GM19455 (cell line): Measurements from ENCODE around the gene PIK3C3.
A peak's percentile ranks its signal among the peaks of the same experiment; 100 is the strongest.

Experiments
- ATAC-seq: cut with Tn5 transposase; IDR thresholded peaks from one replicate; pipeline ENCODE4 v1.9.1; 2021; ENCODE audit not compliant: unreplicated experiment

PIK3C3 gene

DNA sequence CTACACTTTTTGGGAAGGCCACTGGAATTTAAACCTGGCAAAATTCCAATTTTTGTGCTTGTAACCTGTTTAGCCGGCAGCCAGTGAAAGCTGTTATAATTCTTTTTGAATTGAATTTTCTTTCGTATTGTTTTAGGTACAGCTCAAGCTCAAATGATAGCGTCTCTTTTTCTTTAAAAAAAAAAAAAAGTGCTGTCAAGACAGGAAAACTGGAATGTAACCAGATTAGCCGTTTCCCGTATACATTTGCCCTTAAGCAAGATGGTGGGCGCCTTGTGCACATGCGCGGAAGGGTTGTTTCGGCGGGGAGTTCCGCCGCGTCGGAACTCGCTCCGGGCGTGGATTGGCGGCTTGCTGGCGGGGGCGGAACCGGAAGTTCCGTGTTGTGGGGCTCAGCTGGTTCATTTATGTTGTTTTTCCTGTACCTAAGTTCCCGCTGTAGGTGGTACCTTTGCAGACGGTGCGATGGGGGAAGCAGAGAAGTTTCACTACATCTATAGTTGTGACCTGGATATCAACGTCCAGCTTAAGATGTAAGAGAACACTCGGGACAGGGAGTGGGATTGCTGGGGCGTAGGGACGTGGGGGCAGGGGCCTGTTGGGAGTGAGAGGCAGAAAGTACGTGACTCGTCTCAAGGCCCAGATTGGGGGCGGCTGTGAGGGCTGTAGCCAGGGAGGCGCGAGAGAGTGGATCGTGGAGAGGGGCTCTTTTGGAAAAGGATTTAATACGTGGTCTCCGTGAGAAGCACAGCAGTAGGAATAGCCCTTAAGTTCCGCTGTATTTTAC, at the start of gene PIK3C3:
PIK3C3 (plus strand) TSS at position 408 of the 787 bp plus-strand sequence; CDS start at position 466, 58 bp downstream.
- ATAC-seq, result peak; percentile 98

DNA sequence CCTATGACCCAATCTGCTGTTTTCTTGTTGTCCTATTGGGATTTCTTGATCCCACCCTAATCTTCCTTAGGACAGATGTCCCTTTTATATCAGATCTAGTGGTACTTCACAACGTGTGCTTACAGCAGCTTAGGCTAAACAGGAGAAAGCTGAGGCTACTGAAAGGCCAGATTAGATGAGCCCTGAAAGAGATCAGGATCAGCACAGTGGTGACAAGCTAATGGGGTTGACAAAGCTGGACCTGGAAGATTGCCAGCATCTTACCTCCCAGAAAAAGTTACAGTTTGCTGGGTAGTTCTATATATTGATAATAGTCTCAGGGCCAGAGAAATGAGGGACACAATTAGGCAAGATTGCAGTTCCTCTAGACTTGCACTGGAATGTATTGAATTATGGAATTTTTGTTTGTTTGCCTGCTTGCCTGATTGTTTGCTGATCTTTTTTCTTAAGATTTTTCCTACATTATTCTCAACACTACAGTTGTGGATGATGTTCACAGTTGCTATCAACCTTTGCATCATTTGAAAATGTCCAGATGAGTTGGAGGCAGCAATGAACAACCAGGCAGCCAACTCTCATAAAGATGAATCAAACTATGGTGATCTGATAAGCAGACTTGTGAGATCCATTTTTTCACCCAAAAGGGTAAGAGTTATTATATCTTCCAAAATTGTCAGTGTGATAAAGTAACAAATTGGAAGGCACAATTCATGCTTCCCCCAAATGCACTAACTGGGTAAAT, 49.1 kb upstream of the PIK3C3 start:
- ATAC-seq, result no peak

DNA sequence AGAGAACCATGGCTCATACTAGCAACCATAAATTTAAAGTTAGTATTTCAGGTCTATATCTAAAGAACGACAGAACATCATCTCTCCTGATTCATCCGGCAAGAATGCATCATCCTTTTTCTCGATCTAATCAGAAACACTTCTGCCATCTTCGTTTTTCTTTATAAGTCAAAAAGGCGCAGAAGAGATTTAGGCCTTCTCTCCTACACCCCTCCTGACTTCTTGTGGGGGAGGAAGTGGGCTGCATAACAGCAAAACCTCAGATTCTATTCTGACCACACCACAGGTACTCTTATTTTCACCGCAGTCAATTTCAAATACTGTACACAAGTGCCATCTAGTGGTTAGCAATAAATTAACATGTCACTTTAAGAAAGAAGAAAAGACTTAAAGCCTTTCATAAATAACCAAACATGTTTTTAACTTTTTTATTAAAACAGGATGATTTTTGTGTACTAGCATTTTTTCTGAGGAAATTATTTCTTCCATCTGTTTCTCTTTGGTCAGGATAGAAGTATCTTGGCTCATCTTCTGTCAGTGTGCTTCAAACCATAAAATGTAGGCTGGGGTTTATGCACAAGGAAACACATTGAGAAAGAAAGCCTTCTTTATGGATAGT, 48.4 kb upstream of the PIK3C3 start:
- peak; percentile 95 for ATAC-seq

GRCh38 chr18:41917181-41917580, 37.9 kb upstream of the PIK3C3 start:
- no peak for ATAC-seq

GRCh38 chr18:41921770-41922169, 33.3 kb upstream of the PIK3C3 start:
- ATAC-seq, result no peak

DNA sequence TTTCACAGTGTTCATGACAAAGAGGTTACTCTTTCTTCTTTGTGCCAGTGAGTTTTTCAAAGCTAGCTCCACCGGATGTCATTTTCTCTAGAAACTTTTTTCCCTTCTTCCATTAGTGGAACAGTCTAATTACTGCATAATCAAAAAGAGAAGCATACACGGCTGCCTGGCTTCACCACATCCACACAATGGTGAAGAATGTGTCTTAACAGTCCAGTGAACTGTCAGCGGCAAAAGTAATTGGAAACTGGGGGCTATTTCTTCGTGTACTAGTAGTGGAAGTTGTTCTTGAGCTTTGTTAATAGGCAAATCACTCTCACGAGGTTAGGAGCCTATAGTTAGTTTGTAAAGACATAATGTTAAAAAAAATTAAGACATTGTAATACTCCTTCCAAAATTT, 32.9 kb upstream of the PIK3C3 start:
- no peak for ATAC-seq

GRCh38 chr18:41922841-41923240, 32.2 kb upstream of the PIK3C3 start:
- ATAC-seq, result no peak

DNA sequence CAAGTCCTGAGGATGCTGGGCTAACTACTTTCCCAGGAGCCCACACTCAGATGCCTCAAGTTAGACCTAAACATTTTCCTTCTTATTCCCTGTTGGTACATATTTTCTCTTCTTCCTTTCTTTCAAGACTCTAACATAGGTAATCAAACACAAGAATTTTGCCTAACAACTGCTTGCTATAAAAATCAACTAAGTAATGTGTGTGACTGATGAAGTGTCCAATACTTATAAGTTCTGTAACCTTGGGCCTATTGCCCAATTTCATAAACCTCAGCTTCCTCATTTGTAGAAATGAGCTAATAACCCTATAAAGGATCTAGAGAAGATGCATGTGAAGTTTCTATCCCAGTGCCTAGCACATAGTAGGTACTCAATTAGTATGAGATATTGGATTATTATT, 31.6 kb upstream of the PIK3C3 start:
- no peak for ATAC-seq

DNA sequence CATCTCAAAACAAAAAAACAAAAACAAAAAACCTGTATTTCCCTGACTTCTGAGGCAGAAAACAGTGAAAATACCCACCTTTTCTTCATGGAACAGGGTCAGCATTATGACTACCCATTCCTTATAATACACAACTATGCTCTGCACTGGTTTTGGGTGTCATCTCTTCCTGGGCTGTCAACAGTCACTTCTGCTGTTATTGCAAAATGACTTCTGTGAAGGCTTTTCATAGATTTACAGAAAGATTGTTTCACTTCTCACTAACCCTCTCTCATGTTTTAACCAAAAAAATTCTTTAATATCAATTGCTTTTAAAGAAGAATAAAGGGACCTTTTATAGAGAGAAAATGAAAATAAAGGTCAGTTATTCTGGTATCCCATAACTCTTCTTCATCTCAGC, 26.5 kb upstream of the PIK3C3 start:
- no peak for ATAC-seq

- no peak for ATAC-seq
These were observed 22.1 kb upstream of the PIK3C3 start for GRCh38 chr18:41932899-41933298.

DNA sequence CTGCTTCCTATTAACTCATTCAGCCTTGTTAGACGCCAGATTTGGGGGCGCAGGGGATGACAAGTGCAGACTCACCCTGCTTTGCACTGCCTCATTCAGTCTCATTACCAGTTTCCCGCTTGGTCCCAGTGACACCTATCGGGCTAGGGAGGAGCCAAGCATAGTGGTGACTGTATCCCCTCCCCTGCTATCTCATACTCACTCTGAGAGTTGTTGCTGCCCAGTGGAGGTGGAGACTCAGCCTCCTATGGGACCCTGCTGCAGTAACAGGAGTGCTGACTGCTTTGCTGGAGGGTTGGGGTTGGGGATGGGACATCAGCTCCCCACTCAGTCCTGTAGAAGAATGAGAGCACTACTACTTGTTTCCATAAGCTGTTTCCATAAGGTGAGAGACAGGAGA, 21.3 kb upstream of the PIK3C3 start:
- ATAC-seq, result no peak

GRCh38 chr18:41936471-41937134, 18.4 kb upstream of the PIK3C3 start:
- ATAC-seq, result no peak

DNA sequence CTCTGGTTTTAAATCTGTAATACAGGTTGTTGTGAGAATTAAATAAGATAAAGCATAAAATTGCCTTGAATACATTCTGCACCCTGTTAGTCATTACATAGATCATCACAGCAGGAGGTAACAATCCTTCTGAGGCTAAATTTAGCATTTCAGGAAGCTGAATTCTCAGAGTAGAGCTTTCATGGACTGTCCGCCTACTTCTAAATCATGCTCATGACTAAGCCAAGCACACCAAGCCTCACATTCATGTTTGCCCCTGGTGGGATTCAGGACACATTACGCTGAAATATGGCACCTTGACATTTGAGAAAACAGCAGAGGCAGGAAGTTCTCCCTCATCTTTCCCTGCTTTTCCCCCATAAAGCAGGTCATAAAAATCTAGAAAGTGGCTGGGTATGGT, 16.6 kb upstream of the PIK3C3 start:
- ATAC-seq, result no peak

GRCh38 chr18:41939326-41939725, 15.7 kb upstream of the PIK3C3 start:
- ATAC-seq, result no peak

GRCh38 chr18:41940506-41941215, 14.4 kb upstream of the PIK3C3 start:
- ATAC-seq, result no peak

DNA sequence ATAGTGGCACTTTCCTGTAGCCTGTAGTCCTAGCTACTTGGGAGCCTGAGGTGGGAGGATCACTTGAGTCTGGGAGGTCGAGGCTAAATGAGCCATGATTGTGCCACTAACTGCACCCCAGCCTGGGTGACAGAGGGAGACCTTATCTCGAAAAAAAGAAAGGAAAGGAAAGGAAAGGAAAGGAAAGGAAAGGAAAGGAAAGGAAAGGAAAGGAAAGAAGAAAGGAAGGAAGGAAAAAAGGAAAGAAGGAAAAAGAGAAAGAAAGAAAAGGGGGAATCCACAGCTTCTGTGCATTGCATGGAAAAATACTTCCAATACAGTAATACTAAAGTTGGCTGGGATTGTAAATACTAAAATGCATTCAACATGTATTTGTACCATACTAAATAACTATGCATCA, 12.8 kb upstream of the PIK3C3 start:
- no peak for ATAC-seq

DNA sequence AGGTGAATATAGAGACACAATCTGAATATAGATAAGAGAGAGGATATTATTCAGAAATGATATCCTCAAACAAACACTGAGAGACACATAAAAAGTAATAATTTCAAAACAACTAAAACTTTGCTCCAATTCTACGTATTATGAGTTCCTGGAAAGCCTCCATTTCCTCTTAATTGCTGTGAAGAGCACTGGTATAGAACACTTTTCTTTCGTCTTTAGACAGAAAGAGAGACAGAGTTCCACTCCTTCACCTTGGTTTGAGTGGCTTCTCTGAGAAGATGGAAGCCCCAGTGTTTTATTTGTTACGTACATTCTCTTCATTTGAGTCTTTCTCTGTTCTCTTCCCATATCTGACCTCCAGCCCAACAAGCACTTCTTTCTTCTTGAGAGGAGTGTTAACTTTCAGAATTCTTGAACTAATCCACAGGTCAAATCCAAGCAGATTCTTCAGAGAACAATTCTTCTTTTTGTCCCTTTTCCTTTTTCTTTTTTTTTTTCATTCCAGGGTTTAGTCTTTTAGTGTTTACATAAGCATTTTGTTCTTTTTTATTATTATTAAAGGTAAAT, 6.4 kb upstream of the PIK3C3 start:
- ATAC-seq, result no peak

- ATAC-seq, result no peak
These were observed 5.7 kb upstream of the PIK3C3 start for GRCh38 chr18:41949206-41949920.

DNA sequence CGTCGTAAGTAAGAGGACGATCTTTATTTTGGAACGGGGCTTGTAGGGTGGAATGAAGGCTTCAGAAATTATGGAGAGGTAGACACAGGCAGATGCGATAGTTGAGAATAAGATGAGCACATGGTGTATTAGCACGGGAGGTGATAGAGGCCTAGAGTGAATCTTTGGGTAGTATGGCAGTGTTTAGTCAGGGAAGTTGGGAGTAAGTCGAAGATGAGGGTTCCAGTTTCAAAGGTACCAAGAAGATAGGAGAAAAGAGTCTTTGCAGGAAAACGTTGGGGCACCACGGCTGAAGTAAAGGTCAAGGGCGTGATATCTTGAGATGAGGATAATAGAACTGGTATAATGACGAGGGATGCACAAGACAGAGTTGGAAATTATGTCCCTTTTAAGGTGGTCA, 654 bp downstream of the PIK3C3 start:
- ATAC-seq, result no peak

DNA sequence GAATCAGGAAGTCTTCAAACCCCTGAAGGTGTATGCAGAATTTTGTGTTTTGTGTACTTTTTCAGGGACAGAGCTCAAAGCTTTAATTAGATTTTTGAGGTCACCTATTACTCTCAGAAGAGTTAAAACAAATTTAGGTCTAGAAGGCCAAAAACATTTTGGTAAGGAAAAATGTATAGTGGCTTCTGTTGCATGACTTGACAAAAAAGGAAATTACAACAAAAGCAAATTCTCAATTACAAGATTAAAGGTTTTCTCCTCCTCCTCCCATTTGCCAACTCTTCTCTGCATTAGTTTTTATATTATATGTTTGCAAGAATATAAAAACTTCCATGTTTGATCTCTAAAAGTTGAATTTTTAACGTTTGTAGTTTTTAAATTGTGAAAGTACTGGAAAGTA, 4.0 kb downstream of the PIK3C3 start:
- no peak for ATAC-seq
